ENCODE measurements around the gene PAN3.
"Not testable (repeated sequence)": the region's sequence is repeated elsewhere in the genome, so short reads cannot be mapped to it uniquely, and the experiment has no call there.

Gene PAN3

GRCh38 chr13:28137596-28137995, 749 bp upstream of the PAN3 start:
- H3K4me3 ChIP-seq (ENCODE audit: extremely low read depth, insufficient read depth, low read length, poor library complexity, severe bottlenecking), result peak overlapping the region; percentile 95
- peaks cover 5% of the 10 kb centered on the region for H3K4me1 ChIP-seq (ENCODE audit: control insufficient read depth, insufficient read depth, low read length, poor library complexity, severe bottlenecking)
- 4 to 7% methylated on average over 5 of the region's 11 CpGs for WGBS, 2 experiments (ENCODE audit: insufficient coverage in 2 of 2)
- H3K36me3 ChIP-seq (ENCODE audit: control insufficient read depth, insufficient read depth, low read length), result no peaks in the 10 kb centered on the region
- H3K27ac ChIP-seq (ENCODE audit: low read depth, low read length, severe bottlenecking), result peak overlapping the region; percentile 95
- no peaks in the 10 kb centered on the region for H3K9me3 ChIP-seq (ENCODE audit: control insufficient read depth, low read length)

DNA sequence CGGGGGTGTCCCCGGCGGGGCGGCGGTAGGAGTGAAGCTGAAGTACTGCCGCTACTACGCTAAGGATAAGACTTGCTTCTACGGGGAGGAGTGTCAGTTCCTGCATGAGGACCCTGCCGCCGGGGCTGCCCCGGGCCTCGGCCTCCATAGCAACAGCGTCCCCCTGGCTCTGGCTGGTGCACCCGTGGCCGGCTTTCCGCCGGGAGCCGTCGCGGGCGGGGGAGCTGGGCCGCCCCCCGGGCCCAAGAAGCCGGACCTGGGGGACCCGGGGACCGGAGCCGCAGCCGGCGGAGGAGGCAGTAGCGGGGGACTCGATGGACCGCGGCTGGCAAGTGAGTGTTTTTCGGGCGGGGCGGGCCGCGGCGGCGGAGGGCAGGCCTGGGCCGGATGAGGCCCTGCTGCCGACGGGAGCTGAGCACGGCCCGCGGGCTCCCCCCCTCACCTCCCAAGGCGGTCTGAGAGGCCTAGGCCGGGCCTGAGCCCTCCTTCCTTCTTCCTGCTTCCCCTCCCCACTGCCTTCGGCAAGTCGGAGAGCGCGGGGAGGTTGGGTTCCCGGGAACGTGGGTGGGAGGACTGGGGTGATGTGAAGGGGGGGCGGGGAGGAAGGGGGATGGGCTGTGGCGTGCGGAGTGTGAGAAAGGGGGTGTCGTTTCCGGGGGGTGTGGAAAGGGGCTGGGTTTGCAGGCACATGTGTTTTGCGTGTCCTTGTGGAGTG, 568 bp downstream of the PAN3 start:
- Histone ChIP-seq H3K27ac (ENCODE audit: low read depth, low read length, severe bottlenecking) (peak overlapping the region; percentile 95), H3K4me3 (ENCODE audit: extremely low read depth, insufficient read depth, low read length, poor library complexity, severe bottlenecking) (peak overlapping the region; percentile 95), H3K4me1 (ENCODE audit: control insufficient read depth, insufficient read depth, low read length, poor library complexity, severe bottlenecking) (peaks cover 11% of the 10 kb centered on the region), H3K36me3 (ENCODE audit: control insufficient read depth, insufficient read depth, low read length) (no peaks in the 10 kb centered on the region), H3K9me3 (ENCODE audit: control insufficient read depth, low read length) (no peaks in the 10 kb centered on the region)
- WGBS, 2 experiments (ENCODE audit: insufficient coverage in 2 of 2), result 1% methylated on average over 32 to 40 of the region's 60 CpGs

DNA sequence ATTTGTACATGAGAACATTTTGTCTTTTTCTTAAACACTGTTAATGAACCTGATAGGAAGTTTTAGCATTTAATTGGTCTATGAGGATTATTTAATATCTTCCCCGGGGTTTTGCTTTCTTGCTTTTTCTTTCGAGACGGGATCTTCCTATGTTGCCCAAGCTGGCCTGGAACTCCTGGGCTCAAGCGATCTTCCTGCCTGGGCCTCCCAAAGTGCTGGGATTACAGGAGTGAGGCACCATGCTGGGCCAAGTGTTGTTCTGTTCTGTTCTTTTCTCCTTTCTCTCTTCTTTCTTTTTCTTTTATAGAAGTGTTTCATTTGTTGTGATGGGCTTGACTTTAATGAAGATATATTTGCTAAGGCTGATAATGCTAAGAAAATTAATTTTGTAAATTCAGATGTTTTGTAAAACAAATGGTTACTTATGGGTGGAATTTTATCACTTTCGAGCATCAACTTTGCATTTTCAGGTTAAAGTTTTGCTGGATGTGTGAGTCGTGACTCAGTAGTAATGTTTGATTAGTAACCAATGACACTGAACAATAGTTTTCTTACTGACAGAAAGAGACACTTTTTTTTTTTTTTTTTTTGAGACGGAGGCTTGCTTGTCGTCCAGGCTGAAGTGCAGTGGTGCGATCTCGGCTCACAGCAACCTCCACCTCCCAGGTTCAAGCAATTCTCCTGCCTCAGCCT, 2.2 kb downstream of the PAN3 start:
- Histone ChIP-seq H3K27ac (ENCODE audit: low read depth, low read length, severe bottlenecking) (peak overlapping the region; percentile 95), H3K9me3 (ENCODE audit: control insufficient read depth, low read length) (no peaks in the 10 kb centered on the region), H3K4me1 (ENCODE audit: control insufficient read depth, insufficient read depth, low read length, poor library complexity, severe bottlenecking) (peaks cover 11% of the 10 kb centered on the region), H3K36me3 (ENCODE audit: control insufficient read depth, insufficient read depth, low read length) (peaks cover 12% of the 10 kb centered on the region), H3K4me3 (ENCODE audit: extremely low read depth, insufficient read depth, low read length, poor library complexity, severe bottlenecking) (peak overlapping the region; percentile 95)
- WGBS, 2 experiments (ENCODE audit: insufficient coverage in 2 of 2), result 44 to 45% methylated on average over 6 to 7 of the region's 10 CpGs

- H3K4me3 ChIP-seq (ENCODE audit: extremely low read depth, insufficient read depth, low read length, poor library complexity, severe bottlenecking); H3K27ac ChIP-seq (ENCODE audit: low read depth, low read length, severe bottlenecking); H3K9me3 ChIP-seq (ENCODE audit: control insufficient read depth, low read length): not testable (repeated sequence)
- 77% methylated on average over 9 to 10 of the region's 10 CpGs for WGBS, 2 experiments (ENCODE audit: insufficient coverage in 2 of 2)
- Histone ChIP-seq H3K36me3 (ENCODE audit: control insufficient read depth, insufficient read depth, low read length) (peaks cover 20% of the 10 kb centered on the region), H3K4me1 (ENCODE audit: control insufficient read depth, insufficient read depth, low read length, poor library complexity, severe bottlenecking) (peaks cover 11% of the 10 kb centered on the region)
Observed at GRCh38 chr13:28141542-28141941, 3.2 kb downstream of the PAN3 start.

- WGBS, 2 experiments (ENCODE audit: insufficient coverage in 2 of 2), result 90 to 100% methylated on average over 3 to 4 of the region's 6 CpGs
- peaks cover 25% of the 10 kb centered on the region for H3K36me3 ChIP-seq (ENCODE audit: control insufficient read depth, insufficient read depth, low read length)
- no peaks in the 10 kb centered on the region for H3K9me3 ChIP-seq (ENCODE audit: control insufficient read depth, low read length)
Observed at GRCh38 chr13:28145049-28145448, 6.7 kb downstream of the PAN3 start.

GRCh38 chr13:28147495-28147894, 9.2 kb downstream of the PAN3 start:
- H3K36me3 ChIP-seq (ENCODE audit: control insufficient read depth, insufficient read depth, low read length), result peaks cover 27% of the 10 kb centered on the region
- H3K4me1 ChIP-seq (ENCODE audit: control insufficient read depth, insufficient read depth, low read length, poor library complexity, severe bottlenecking), result peaks cover 7% of the 10 kb centered on the region
- WGBS, 2 experiments (ENCODE audit: insufficient coverage in 2 of 2), result no CpG with 5 or more reads among the region's 1 CpG
- H3K9me3 ChIP-seq (ENCODE audit: control insufficient read depth, low read length), result no peaks in the 10 kb centered on the region
- no peak overlapping the region for H3K27ac ChIP-seq (ENCODE audit: low read depth, low read length, severe bottlenecking)
- no peak overlapping the region for H3K4me3 ChIP-seq (ENCODE audit: extremely low read depth, insufficient read depth, low read length, poor library complexity, severe bottlenecking)

More at GRCh38 chr13:28145049-28145448, 6.7 kb downstream of the PAN3 start:
- H3K4me3 ChIP-seq (ENCODE audit: extremely low read depth, insufficient read depth, low read length, poor library complexity, severe bottlenecking), result no peak overlapping the region
- H3K4me1 ChIP-seq (ENCODE audit: control insufficient read depth, insufficient read depth, low read length, poor library complexity, severe bottlenecking), result peaks cover 8% of the 10 kb centered on the region
- H3K27ac ChIP-seq (ENCODE audit: low read depth, low read length, severe bottlenecking), result no peak overlapping the region

- H3K4me3 ChIP-seq (ENCODE audit: extremely low read depth, insufficient read depth, low read length, poor library complexity, severe bottlenecking), result no peak overlapping the region
- WGBS, 2 experiments (ENCODE audit: insufficient coverage in 2 of 2), result 94 to 100% methylated on average over 2 to 3 of the region's 4 CpGs
- peaks cover 8% of the 10 kb centered on the region for H3K9me3 ChIP-seq (ENCODE audit: control insufficient read depth, low read length)
- peaks cover 17% of the 10 kb centered on the region for H3K4me1 ChIP-seq (ENCODE audit: control insufficient read depth, insufficient read depth, low read length, poor library complexity, severe bottlenecking)
- H3K36me3 ChIP-seq (ENCODE audit: control insufficient read depth, insufficient read depth, low read length), result peaks cover 18% of the 10 kb centered on the region
- H3K27ac ChIP-seq (ENCODE audit: low read depth, low read length, severe bottlenecking), result no peak overlapping the region
Observed at GRCh38 chr13:28159057-28159456, 20.7 kb downstream of the PAN3 start.

GRCh38 chr13:28161370-28161769, 23.0 kb downstream of the PAN3 start:
- Histone ChIP-seq H3K27ac (ENCODE audit: low read depth, low read length, severe bottlenecking) (peak overlapping the region; percentile 44), H3K9me3 (ENCODE audit: control insufficient read depth, low read length) (peaks cover 6% of the 10 kb centered on the region), H3K4me1 (ENCODE audit: control insufficient read depth, insufficient read depth, low read length, poor library complexity, severe bottlenecking) (peaks cover 17% of the 10 kb centered on the region), H3K36me3 (ENCODE audit: control insufficient read depth, insufficient read depth, low read length) (peaks cover 12% of the 10 kb centered on the region), H3K4me3 (ENCODE audit: extremely low read depth, insufficient read depth, low read length, poor library complexity, severe bottlenecking) (no peak overlapping the region)
- 11 to 17% methylated on average over 1 of the region's 1 CpG for WGBS, 2 experiments (ENCODE audit: insufficient coverage in 2 of 2)

GRCh38 chr13:28163587-28163986, 25.2 kb downstream of the PAN3 start:
- Histone ChIP-seq H3K9me3 (ENCODE audit: control insufficient read depth, low read length) (no peaks in the 10 kb centered on the region), H3K4me3 (ENCODE audit: extremely low read depth, insufficient read depth, low read length, poor library complexity, severe bottlenecking) (no peak overlapping the region), H3K4me1 (ENCODE audit: control insufficient read depth, insufficient read depth, low read length, poor library complexity, severe bottlenecking) (peaks cover 17% of the 10 kb centered on the region), H3K27ac (ENCODE audit: low read depth, low read length, severe bottlenecking) (no peak overlapping the region), H3K36me3 (ENCODE audit: control insufficient read depth, insufficient read depth, low read length) (no peaks in the 10 kb centered on the region)
- WGBS, 2 experiments (ENCODE audit: insufficient coverage in 2 of 2), result 100% methylated on average over 1 of the region's 4 CpGs; no CpG with 5 or more reads in 1 of the 2 experiments

DNA sequence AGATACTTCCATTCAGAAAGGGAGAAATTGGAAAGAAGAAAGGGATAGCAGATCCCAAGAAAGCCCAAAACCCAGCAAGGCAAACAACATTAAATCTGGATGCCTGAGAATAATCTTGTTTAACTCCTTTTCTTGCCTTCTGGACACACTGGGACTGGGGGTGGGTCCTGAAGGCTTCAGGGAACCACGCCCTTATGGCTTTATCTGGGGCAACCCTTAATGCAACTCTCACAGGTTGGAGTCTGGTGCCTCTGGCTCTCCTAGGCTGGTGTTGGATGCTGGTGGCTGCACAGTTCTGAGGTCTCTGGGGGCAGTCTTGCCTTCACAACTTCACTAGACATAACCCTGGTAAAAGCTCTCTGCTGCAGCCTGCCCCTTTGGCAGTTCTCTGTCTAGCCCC, 27.9 kb downstream of the PAN3 start:
- Histone ChIP-seq H3K4me3 (ENCODE audit: extremely low read depth, insufficient read depth, low read length, poor library complexity, severe bottlenecking) (no peak overlapping the region), H3K9me3 (ENCODE audit: control insufficient read depth, low read length) (no peaks in the 10 kb centered on the region), H3K27ac (ENCODE audit: low read depth, low read length, severe bottlenecking) (no peak overlapping the region), H3K4me1 (ENCODE audit: control insufficient read depth, insufficient read depth, low read length, poor library complexity, severe bottlenecking) (peaks cover 13% of the 10 kb centered on the region), H3K36me3 (ENCODE audit: control insufficient read depth, insufficient read depth, low read length) (peaks cover 1% of the 10 kb centered on the region)
- WGBS, 2 experiments (ENCODE audit: insufficient coverage in 2 of 2), result 100% methylated on average over 1 of the region's 1 CpG

- Histone ChIP-seq H3K4me3 (ENCODE audit: extremely low read depth, insufficient read depth, low read length, poor library complexity, severe bottlenecking) (no peak overlapping the region), H3K9me3 (ENCODE audit: control insufficient read depth, low read length) (no peaks in the 10 kb centered on the region), H3K27ac (ENCODE audit: low read depth, low read length, severe bottlenecking) (no peak overlapping the region), H3K36me3 (ENCODE audit: control insufficient read depth, insufficient read depth, low read length) (peaks cover 20% of the 10 kb centered on the region), H3K4me1 (ENCODE audit: control insufficient read depth, insufficient read depth, low read length, poor library complexity, severe bottlenecking) (no peaks in the 10 kb centered on the region)
- 94 to 98% methylated on average over 4 to 5 of the region's 5 CpGs for WGBS, 2 experiments (ENCODE audit: insufficient coverage in 2 of 2)
Observed at GRCh38 chr13:28171266-28171665, 32.9 kb downstream of the PAN3 start.
